Activated CD4-positive, CD25-positive, alpha-beta regulatory T cell treated with anti-CD3 and anti-CD28 coated beads, Interleukin-2, amount 50 U/mL, for 72 hours (primary cell): ENCODE data around the gene ZNF597.
"Not testable (repeated sequence)": the region's sequence is repeated elsewhere in the genome, so short reads cannot be mapped to it uniquely, and the experiment has no call there.

ENCODE experiments used
- DNase-seq: peaks from one replicate; pipeline ENCODE4 v3.0.0; 2021

ZNF597 gene

GRCh38 chr16:3475604-3476375 lies 32.5 kb upstream of the ZNF597 start:
- DNase-seq, result no peak

- DNase-seq, result not testable (repeated sequence)
These were observed 31.6 kb upstream of the ZNF597 start for GRCh38 chr16:3474870-3475269.

- no peak for DNase-seq
These were observed 31.0 kb upstream of the ZNF597 start for GRCh38 chr16:3474136-3474779.

GRCh38 chr16:3473596-3473943 lies 30.3 kb upstream of the ZNF597 start:
- not testable (repeated sequence) for DNase-seq

- DNase-seq, result no peak
These were observed 29.7 kb upstream of the ZNF597 start for GRCh38 chr16:3472878-3473595.

GRCh38 chr16:3471518-3472176 lies 28.3 kb upstream of the ZNF597 start:
- no peak for DNase-seq

- no peak for DNase-seq
These were observed 27.4 kb upstream of the ZNF597 start for GRCh38 chr16:3470723-3471122.

GRCh38 chr16:3469736-3470135 lies 26.4 kb upstream of the ZNF597 start:
- DNase-seq, result no peak

GRCh38 chr16:3468501-3468900 lies 25.2 kb upstream of the ZNF597 start:
- DNase-seq, result no peak

- DNase-seq, result no peak
These were observed 24.6 kb upstream of the ZNF597 start for GRCh38 chr16:3467921-3468320.

GRCh38 chr16:3467182-3467581 lies 23.9 kb upstream of the ZNF597 start:
- DNase-seq, result no peak

- no peak for DNase-seq
These were observed 22.7 kb upstream of the ZNF597 start for GRCh38 chr16:3465911-3466584.

- DNase-seq, result no peak
These were observed 22.0 kb upstream of the ZNF597 start for GRCh38 chr16:3465301-3465700.

GRCh38 chr16:3461151-3461550 lies 17.8 kb upstream of the ZNF597 start:
- DNase-seq, result no peak

GRCh38 chr16:3460585-3460984 lies 17.3 kb upstream of the ZNF597 start:
- no peak for DNase-seq

- DNase-seq, result no peak
These were observed 16.8 kb upstream of the ZNF597 start for GRCh38 chr16:3460121-3460520.

- no peak for DNase-seq
These were observed 16.2 kb upstream of the ZNF597 start for GRCh38 chr16:3459401-3460090.

GRCh38 chr16:3458852-3459361 lies 15.6 kb upstream of the ZNF597 start:
- no peak for DNase-seq

- DNase-seq, result peak; percentile 48
These were observed 15.1 kb upstream of the ZNF597 start for GRCh38 chr16:3458278-3458851.

- DNase-seq, result peak; percentile 93
These were observed 14.3 kb upstream of the ZNF597 start for GRCh38 chr16:3457434-3458252.
